Fibroblast of peridontal ligament (primary cell): ENCODE results near the gene PDE4D.

ENCODE experiments used
- DNase-seq: peaks from one replicate; pipeline ENCODE4 v3.0.0-alpha.2; 2010; ENCODE audit errors: extremely low read depth

The PDE4D gene

GRCh38 chr5:59655693-59656309 is 237.7 kb downstream of the PDE4D start:
- no peak for DNase-seq

- DNase-seq: no peak
Measured at GRCh38 chr5:59654691-59655090, 238.8 kb downstream of the PDE4D start.

- DNase-seq: no peak
Measured at GRCh38 chr5:59652449-59652848, 241.1 kb downstream of the PDE4D start.

DNA sequence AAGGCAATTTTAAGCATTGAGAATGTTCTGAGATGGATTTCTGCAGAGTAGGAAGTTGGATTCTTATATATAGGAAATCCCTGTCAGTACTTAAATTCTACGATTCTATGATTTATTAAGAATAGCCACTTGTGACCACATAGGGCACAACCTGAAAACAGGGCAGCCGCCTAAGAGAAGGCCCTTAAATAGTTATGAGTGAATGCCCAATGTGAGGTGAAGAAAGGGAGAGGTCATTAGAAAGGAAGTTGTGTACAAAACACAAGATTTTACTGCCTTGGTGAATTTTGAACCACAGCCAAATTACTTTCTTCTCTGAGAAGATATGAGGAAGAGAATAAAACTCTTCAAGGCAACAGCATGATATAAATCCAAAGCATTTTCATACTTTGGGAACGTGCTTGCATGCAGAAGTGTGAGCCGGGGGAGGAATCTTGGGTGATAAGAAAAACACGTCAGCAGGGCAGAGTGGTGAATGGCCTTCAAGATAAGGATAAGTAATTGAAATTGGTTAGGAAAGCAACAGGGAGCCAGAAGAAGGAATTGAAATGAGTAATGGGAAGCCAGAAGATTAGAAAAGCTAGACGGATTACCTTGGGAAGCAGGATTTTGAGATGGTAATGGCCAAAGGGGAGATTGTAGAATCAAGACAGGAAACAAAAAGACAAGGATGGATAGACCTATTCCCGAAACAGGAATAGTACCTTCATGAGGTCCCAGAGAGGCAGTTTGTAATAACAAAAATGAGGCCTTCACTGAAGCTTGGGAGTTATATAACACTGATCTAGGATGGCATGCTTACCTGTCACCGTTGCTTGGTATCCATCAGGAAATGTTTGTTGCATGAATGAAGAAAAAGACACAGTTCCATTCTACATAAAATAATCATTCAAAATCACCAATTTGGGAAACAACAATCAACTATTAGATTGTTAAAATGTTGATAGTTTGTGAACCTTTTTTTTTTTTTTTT is 244.3 kb downstream of the PDE4D start:
- no peak for DNase-seq

DNA sequence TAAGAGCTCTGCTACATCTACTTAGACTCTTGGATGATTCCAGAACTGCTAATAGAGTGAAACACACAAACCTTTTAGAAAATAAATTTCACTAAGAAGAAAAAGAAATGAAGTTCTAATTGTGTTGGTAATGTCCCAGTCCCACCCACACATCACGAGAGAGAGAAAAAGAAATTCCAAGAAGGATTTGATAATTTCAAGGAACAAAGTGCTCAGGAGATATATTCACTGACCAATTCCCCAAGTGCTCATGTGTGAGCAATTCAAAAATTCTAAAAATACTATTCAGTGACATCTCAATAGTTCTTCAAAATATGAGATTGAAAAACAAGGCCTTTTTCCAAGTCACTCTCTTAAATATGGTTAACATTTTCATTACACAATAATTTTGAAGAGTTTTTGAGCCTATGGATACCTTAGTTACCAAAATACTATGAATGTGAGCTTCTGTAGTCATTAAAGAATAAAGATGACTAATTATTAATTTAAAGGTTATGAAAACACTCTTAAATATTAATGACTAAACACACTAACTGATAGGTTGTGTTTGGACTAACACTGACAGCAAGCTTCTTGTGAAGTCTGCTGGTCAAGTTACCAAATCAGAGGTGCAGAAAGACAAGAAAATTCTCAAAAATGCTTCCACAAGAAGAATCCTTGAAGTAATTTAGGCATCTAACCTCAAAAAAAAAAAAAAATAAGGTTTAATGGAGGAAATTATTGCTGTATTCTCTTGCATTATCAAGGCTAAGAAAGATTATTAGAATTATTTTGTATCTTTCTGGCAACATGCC is 245.3 kb downstream of the PDE4D start:
- DNase-seq: no peak

- no peak for DNase-seq
Measured at GRCh38 chr5:59645380-59645779, 248.1 kb downstream of the PDE4D start.

GRCh38 chr5:59640411-59640810 is 253.1 kb downstream of the PDE4D start:
- no peak for DNase-seq

DNA sequence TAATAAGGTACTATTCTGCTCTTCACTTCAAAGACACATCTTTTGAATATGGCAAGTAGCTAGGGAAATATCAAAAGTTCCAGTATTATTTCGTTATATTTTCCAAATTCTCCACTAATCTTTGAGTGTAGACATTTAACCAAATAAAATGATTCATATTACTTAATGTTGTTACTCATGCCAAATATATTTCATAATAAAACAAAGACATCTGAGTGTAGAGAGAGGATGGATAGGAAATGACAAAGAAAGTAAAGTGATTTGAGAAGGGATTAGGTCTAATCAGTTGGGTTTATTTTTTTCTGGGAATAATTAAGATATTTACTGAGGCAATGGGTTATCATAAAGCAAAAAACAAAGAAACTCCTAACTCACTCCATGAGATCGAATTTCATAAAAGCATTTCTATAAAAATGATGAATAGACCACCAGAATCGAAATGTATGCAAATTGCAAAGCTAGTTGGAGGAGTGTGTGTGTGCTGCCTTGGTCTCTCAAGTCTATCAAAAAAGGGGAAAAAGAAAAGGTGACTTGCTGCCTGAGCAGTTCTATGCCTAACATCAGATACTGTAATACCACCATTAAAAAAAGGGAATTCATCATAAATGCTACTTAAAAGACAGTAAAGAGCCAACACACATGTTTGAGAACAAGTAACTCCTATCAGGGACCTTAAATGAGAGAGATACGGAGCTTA is 255.5 kb downstream of the PDE4D start:
- DNase-seq: no peak

GRCh38 chr5:59629561-59629960 is 264.0 kb downstream of the PDE4D start:
- no peak for DNase-seq

DNA sequence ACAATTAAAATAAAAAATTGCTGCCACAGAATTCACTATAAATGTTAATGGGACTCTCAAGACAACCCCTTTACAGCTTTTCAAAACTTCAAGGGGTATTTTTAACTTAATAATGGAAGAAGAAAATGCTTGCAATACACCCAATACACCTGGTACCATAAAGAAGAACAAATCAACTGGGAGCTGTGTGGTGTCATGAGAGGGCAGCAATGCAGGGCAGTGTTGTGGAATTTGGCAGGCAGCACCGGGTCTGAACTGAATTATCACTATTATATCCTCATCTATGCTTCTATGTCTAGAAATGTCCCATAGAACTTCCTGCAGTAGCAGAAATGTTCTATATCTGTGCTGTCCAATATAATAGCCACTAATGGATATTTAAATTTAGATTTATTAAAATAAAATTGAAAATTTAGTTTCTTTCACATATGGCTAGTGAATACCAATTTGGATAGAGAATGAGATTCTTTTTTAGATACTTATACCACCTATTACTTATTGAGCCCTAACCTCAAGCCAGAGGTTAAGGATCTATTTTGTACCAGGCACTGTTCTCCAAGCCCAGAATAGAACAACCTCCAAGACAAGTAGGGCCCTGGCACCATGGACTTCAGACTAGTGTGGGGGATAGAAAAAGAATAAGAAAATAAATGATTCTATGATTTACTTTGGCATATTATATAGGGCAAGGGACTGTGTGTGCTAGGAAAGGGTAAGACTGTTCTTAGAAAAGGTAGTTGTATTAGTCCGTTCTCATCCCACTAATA is 265.3 kb downstream of the PDE4D start:
- no peak for DNase-seq

GRCh38 chr5:59624898-59625297 is 268.6 kb downstream of the PDE4D start:
- DNase-seq: no peak

DNA sequence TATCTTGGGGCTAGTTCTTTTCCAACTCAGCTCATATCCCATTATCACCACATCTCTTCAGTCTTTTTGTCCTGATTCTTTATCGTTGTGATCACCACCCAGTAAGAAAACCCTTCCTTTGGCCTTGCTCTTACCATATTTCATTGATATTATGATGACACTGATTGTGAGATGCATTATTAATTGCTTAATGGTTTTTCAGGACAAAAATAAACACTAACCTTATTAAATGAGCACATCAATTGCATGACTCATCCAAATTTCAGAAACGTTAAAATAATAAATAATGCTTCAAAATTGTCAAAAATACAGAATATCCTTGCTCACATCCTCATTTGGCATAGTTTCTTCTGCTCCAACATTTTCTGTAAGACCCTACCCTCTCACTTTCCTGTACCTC is 270.7 kb downstream of the PDE4D start:
- DNase-seq: no peak

GRCh38 chr5:59621477-59621876 is 272.0 kb downstream of the PDE4D start:
- no peak for DNase-seq

- DNase-seq: no peak
Measured at GRCh38 chr5:59620535-59621212, 272.9 kb downstream of the PDE4D start.

- DNase-seq: no peak
Measured at GRCh38 chr5:59618644-59619043, 274.9 kb downstream of the PDE4D start.

- DNase-seq: no peak
Measured at GRCh38 chr5:59617186-59617771, 276.2 kb downstream of the PDE4D start.

DNA sequence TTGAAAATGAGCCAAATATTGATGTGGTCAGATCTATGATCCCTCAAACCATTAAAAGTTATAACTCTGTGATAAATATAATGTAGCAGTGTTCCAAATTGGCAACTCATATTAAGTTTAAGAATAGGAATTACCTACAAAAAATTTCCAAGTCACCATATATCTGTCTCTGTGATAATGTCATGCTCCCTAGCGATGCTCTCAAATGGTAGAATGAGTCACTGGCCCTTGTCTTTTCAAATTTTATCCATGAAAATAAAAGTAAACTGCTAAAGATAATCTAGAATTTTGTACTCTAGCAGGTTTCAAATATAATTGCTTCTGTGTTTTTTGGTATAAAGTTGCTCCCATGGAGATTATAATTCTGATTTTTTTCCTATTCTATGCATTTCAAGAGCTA is 277.1 kb downstream of the PDE4D start:
- DNase-seq: no peak

DNA sequence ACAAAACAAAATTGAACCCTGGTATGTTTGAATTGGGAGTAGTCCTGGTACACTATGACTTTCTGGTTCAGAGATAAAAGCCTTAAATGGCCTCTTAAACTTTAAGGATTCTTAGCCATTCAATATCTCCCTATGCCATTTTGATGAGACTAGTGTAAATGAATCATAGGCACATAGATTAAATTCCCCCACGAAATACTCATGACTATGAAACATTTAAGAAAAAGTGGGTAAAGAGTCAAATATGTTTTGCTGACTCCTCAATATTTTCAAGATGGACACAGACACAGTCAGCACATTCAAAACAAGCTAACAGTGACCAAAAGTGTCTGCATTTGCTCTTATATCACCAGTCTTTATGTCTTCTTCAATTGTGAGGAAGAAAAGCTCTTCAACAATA is 278.3 kb downstream of the PDE4D start:
- DNase-seq: peak; percentile 46

DNA sequence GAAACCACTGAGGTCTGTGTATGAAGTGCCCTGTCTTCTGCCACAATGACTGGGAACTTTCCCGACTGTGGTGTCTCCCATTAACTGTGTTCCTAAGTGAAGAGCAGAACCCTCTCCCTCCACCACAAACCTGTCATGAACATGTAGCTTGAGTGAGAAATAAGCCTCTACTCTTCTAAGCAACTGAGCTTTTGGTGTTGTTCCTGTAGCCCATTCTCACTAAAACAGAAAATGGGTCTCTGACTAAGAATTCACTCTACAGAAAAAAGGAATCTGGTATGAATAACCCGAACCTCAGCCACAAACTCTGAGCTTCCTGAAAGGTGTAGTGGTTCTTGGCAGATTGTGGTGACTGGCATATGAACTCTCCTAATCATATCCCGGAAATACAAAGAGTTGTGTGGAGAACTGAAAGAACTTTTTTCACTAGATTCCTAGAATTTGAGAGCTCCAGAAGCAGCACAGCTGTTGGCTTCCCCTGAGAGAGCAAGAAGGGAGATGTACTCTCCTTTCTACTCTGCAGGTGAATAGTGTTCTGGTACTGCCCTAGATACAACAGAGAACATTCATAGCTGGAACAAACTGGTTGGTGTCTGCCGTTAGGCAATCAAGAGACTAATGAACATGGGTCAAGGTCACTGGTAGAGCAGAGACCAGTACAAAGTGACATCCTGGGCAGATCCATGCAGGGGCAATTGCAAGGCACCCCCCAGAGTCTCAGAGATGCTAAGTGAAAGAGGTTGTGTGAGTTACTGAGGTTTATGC is 283.8 kb downstream of the PDE4D start:
- DNase-seq: no peak
